ENCODE data around the gene EIF3K.
A peak's percentile ranks its signal among the peaks of the same experiment; 100 is the strongest.

Gene EIF3K

DNA sequence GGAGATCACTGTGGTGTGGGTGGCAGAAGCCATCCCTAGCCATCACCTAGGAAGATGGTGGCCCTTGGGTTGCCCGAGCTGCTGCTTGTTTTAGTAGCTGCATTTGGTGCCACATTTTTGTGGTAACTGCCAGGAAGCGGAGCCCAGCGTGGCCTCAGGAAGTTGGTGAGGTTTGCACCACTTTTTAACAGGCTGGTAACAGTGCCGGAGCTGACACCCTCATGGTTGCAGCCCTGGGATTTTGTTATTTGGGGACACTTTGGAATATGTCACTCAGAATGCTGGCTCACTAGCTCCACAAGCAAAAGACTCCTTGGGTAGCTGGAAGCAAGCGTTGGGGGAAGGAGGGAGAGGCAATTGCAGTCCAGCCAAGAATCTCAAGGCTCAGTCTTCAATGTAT is 50.6 kb downstream of the EIF3K start:
- DNase-seq: no peak

DNA sequence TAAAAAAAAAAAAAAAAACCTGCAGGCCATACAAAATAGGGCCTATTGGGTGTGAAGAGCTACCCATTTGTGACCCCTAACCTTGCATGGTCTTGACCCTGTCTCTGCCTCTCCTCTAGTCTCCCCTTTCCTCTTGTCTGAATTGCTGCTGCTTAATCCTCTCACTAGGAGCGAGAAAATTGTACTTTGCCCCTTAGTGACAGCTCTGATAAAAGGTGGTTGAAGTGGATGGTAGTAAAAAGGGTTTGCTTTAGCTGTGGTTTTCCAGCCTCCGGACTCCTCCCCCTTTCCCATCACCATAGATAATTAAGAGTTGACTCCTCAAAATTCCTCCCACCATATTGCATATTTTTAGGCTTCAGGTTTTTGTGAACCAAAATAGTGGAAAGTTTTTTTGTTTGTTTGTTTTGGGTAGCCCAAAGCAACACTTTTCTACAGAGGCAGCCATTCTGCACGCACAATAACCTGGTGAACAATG is 52.0 kb downstream of the EIF3K start:
- no peak for DNase-seq

DNA sequence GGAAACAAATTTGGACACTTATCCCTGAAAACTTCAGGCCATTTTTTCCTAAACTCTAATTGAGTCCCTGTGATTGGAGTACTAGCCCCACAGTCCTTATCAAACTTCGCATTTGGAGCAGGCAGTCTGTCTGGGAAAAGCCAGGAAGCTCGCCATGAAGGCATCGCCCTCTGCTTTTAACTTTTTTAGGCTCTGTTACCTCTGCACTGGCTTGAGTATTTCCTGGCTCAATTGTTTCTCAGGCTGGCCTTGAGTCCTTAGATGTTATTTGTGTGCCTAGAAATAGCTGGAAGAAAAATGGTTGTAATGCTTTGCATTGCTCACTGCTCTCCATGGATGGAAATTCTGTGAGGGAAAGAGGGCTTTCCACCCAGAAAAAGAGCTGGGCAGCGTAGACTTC is 52.7 kb downstream of the EIF3K start:
- DNase-seq: no peak

DNA sequence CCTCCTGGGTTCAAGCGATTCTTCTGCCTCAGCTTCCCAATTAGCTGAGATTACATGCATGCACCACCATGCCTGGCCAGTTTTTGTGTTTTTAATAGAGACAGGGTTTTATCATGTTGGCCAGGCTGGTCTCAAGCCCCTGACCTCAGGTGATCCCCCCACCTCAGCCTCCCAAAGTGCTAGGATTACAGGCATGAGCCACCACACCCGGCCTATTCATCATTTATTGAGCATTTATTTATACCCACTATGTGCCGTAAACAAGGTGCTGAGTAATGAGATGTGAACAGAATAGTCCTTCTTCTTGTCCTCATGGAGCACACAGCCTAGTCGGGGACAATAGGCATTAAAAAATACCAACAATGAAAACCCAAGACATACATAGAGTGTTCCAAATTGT is 54.0 kb downstream of the EIF3K start:
- DNase-seq: no peak

DNA sequence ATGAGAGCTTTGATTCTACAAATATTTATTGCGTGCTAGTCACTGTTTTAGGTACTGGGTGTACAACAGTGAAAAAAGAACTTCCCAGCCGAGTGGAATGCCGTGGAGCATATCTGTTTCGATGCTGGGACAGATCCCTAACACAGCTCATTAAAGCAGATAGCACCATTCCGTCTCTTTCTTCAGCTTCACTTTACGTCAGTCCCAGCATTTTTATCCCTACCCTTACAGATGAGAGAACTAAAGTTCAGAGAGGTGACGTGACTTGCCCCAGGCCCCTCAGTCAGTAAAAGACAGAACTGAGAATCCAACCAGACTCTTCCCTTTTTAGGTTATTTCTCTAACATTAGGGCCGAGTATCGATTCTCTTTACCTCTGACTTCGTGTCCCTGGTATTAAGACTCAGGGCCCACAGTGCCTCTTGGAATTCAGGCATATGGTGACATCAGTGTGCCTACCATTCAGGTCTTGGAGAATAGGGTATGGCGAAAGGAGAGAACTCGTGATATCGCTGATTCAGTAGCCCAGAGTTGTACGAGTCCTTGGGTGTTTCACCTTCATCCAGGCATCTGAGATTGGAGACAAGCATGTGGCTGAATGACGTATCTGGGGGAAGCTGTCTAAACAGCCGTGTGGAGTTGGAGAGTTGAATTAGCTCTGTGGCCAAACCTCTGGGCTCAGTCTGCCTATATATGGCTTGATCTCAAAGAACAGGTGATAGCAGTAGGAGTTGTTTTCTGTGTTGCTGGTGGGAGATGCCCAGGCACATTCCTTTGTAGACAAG is 55.6 kb downstream of the EIF3K start:
- no peak for DNase-seq

DNA sequence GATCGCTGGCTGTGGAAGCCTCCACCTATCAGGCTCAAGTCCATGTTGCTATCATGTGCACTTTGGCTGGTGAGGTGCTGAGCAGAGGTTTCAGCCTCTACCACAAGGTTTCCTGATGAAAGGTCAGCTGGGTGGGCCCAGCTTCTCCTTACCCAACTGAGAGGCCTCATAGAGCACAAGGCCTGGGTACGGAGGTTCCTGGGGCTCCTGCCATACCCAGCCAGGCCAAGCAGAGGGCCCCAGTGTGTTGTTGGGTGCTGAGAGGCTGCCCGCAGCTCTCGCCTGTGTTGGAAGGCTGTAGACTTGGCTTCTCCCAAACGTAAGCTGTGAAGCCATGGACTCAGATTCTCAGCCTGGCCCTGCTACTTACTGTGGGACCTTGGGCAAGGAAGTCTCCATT is 56.6 kb downstream of the EIF3K start:
- DNase-seq: no peak

DNA sequence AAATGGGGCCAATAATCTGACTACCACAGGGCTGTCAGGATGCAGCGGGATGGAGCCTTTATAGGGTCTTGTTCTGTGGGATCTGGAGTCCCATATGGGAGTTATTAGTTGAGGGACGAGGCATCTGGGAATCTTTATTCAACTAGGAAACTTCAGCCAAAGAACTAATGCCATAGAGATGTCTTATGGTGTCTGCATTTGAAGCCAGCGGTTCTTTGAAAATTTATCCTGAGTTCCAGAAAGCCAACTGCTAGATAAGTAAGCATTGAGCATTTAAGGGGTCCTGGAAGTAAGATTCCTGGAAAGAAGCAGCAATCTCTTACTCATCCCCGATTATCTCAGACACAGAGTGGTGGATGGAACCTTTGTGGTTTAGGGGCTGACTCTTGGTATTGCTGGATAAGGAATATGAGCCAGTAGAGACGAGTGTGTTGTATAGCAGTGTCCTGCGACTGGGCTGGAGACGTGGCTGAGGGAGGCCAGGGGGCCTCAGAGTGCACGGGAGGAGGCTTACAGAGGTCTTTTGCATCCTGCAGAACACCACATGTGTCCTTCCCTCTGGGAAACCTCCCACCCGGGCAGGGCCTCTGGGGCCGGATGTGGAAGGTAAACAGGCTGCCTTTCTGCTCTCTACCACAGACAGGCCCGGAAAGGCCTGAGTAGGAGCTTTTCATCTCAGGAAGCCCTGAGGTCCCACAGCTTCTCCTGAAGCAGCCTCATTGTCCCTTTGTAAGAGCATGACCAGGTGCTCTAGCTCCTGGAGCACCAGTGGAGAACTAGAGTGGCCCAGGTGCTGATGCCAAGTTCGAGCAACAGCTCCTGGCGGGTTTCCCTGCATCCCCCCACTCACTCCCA is 57.3 kb downstream of the EIF3K start:
- DNase-seq: no peak

DNA sequence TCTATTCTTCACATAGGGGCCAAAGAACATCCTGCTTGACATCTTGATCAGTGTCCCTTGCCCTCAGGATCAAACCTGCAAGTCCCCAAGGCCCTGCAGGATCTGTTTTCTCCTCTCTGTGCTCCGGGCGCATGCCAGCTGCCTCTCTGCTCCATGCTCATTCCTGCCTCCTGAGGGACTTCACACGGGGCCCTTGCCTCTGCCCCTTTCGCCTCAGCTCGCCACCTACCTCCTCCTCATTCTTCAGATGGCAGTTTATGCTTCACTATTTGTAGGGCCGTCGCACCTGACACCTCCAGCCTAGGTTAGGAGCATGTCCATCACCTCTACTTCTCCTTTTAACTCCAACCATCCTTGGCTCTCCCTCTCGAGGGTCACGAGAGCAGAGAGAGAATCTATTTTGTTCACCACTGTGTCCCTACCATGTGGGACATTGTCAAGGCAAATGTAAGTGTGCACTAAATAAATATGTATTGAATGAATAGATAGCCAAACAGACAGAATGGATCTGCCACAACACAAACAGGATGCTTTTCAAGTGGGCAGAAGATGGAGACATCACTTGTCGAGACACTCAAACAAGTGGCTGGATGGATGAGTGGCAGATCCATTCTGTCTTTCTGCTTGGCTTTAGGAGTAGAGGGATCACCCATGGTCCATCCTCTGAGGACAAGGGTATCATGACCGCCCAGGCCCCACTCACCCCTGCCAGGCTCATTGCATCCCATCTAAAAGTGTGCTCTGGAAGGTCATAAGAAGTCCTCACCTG is 58.1 kb downstream of the EIF3K start:
- no peak for DNase-seq

DNA sequence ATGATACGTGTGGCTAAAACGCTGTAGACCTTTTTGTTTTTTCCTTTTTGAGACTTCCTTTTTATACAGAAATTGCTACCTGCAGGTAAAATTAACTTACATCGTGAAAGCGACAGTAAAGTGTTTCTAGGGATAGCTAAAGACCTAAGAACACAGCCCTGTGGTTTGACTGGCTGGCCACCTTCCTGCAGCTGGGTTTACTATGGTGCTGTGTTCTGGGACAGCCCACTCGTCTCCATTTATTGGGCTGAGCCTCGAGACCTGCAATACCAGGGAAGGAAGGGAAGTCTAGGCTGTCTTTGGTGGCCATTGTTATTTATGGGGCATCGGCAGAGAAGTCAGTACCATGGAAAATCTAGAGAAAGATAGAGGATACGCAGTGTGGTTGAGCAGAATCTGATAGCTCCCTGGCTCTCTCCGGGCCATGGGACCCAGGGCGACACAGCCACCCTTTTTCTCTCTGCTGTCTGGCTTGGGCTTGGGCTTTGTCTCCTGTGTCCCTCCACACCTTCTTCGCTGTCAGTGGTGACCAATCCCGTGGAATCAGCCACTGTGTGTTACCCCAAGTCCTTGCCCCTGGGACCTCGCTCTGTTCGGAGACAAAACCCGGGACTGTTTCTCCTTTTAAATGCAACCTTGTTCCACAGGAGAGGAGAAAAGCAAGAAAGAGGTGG is 59.4 kb downstream of the EIF3K start:
- no peak for DNase-seq

DNA sequence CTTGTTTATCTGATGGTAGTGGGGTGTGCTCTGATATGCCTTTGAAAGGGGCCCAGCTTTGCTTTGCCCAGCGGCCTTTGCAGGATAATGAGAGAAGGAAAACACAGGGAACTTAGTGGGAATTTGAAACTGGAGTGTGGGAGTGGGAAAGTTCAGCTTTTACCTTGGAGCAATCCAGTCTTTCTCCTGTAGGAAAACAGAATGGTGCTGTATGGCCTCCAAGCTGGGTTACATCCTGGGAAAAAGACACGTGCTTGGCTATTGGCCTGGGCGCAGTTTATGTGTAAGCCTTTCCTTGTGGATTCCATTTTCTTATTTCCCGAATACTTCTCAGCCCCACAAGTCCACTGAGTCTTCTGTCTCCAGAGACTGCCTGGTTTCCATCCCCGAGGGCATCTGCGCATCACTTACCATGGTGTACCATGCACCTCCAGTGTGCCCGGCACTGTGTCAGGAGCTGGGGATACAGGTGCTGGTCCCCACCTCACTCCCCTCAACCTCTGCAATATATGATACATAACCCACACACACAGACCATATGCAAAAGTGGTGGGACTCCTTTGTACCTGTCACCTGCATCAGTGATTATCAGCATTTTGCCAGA is 60.0 kb downstream of the EIF3K start:
- DNase-seq: no peak

DNA sequence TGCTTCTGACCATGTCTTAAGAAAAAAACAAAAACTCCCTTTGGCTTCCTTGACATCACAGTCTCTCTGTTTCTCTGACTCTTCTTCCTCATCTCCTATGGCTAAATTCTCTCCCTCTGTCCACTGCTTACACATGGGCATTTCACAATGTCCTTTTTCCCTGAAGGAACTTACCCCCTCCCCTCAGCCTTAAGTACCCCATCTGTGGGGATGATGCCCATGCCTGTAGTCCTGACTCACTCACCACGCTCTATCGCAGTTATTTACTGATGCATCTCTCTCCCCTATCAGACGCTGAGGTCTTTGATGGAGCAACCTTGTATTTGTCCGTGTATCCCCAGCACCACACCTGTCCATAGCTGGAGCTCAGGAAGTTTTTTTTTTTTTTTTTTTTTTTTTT is 60.9 kb downstream of the EIF3K start:
- no peak for DNase-seq

DNA sequence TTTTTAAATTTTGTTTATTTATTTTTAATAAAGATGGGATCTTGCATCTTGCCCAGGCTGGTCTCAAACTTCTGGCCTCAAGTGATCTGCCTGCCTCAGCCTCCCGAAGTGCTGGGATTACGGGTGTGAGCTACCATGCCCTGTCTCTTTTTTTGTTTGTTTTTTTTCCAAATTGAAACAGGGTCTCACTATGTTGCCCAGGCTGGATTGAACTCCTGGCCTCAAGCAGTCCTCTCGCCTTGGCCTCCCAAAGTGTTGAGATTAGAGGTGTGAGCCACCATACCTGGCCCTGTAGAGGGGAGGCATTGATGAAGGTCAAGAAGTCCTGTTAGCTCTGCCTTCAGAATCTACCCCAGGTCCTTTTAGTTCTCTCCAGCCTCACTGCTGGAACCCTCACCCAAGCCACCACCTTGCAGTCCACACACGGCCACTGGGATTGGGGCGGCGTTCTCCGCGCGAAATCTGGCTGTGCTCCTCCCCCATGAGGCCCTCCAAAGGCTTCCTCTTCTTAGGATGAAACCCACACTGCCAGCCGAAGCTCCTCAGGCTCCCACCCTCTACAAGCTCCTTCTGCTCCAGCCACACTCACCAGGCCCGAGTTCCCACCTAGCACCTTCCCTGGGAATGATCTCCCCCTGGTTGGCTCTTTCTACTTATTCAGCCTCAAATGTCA is 63.3 kb downstream of the EIF3K start:
- DNase-seq: no peak

DNA sequence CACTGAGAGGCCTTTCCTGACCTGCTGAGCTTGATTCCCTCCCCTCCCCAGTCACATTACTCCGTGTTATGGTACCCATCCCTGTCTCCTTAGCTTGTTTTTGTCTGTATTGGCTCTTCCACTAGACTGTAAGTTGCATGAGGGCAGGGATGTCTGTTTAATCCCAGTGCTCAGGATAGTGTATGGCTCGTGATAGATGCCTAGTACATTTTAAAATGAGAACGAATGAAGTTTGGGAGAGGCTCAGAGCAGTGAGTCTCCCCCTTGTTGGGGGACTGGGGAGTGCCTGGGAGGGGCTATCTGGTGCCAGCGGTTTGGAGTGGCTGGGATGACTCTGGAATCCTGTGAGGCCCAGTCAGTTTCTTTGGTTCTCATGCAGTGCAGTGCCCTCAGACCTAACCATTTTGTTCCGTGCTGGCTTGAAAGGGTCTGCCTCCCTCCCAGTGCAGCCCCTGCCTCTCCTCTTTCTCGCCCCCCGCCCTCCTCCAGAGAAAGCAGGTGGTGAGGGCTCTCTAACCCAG is 63.9 kb downstream of the EIF3K start:
- no peak for DNase-seq

DNA sequence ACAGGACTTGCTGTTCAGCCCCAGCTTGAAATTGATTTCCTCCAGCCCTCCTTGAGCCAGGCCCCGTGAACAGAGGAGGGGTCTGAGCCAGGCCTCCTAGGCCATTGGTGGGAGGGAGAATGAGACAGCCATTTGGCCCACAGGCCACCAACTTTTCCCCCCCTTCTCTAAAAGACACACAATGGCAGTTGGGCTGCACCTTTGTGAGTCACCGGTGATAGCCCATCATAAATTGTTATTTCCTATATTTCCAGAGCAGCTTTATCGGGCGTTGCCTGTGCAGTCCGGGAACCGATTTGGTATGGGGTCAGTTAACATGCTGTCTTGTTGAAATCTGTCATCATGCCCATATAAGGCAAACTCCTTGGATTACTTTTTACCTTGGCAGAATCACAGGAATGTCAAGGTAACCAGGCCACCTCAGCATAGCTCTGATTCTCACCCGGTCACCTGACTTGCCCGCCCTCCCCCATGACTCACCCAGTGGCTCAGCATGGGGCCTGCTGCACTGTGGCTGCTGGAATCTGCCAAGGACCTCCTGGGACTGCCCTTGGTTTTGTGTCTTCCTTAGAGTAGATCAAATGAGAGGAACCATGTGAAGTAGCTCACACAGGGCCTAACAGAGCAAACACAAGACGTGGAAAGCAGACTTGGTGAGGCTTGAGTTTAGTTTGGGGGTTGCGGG is 64.5 kb downstream of the EIF3K start:
- no peak for DNase-seq

DNA sequence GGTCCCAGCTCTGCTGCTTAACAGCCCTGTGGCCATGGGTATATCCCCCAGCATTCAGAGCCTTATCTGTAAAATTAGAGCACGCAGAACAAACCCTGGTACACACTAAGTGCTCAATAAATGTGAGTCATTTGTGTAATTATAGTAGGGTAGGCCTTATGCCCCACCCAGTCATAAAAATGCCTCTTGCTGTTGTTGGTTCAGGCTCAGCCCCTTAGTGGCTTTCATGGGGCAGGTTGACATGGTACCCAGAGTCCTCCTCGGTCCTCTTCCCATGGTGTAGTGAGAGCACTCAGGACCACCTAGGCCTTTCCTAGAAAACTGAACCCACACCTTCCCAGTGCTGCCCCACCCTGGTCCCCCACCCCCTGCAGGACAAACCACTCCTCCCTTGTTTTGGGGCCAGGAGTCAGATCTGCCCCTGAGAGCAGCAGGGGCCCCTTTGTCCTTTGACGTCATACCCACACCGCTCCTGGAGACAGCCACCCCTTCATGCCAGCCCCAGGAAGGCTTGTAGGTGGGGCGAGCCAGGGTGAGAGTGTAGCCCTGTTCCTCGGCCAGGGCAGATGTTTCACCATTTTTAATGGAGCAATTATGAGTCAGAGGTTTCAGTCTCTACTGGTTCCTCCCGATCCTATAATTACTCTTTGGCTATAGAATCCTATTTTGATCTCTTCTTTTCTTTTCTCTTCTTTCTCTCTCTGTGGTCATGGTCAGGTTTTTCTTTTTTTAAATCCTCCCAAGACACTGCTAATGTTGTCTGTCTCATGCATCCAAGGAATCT is 65.3 kb downstream of the EIF3K start:
- DNase-seq: peak in 1 of 2 experiments; percentile 6

DNA sequence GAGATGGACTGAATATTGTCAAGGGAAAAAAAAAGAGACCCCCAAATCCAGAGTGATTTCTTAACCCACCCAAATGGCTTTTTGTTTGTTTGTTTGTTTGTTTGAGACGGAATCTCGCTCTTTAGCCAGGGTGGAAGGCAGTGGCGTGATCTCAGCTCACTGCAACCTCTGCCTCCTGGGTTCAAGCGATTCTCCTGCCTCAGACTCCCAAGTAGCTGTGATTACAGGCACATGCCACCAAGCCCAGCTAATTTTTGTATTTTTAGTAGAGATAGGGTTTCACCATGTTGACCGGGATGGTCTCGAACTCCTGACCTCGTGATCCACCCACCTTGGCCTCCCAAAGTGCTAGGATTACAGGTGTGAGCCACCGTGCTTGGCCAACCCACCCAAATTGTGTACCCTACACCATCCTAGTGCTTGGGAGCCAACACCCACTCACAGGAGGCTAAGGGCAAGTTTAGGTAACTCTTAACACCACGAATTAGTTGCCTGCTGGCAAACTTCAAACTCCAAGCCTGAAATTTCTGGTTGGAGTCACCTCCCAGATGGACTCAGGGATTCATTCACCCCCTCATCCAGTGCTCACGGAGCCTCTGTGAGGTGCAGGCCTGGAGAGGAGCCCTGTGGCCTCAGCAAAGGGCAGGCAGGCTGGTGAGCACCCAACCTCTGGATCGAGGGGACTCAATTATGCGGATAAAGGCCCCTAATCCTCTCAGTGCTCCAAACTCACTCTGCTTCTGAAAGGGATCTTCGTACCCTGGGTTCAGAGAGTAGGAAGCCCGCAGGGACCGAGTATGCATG is 66.1 kb downstream of the EIF3K start:
- DNase-seq: no peak

DNA sequence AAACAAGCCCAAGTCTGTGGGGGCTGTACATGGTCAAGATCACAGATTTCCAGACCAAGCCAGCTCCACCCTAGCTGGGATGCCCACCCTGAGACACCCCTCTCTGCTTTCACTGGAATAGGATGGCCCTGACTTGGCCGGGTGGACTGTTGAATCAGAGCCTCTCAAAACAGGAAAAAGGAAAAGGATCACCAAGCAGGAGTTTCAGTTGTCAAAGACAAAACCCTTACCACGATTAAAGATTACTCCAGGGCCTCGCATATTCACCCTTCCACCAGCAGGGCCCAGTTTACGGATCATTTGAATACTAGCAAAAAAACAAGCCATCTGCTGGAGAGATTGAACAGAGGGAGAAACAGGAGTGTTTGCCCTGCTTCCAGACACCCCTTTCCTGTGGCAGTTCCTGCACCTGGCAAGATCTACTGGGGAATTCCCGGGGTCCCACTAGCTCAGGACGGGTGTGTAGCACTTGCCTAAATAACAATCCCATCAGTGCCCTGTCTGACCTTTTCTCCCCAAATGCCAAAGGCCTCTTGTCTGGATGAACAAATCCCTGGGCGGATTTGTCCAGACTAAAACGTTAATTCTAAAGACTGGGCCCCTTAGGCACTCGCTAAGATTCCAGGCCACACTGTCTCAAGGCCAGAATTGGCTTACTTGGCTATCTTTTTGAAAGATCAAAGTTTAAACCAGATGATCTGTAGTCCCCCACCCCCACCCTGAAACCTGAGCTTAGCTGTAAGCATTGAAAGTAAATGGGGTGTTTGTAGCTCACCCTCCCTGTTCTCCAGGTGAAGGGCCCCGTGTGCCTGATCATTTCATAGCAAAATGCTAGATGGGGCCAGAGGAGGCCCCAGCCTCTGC is 66.9 kb downstream of the EIF3K start:
- no peak for DNase-seq

DNA sequence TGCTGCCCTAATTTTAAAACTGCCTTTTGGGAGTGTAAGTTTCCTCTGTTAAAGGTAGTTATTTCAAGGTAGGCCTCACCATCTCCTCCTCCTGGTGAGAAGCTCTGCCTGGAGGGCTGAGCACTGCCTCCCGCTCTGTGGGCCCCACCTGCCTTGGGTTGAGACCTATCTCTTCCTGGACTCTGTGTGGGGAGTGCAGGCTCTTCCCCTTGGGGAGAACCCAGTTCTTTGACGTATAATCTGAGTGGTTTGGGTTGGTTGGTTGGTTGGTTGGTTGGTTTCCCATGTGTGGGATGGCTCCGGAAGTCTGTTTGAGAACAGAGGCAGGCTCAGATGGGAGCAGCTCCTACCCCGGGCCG is 67.5 kb downstream of the EIF3K start:
- DNase-seq: no peak

Measured in AML-193 (cell line).